DOHH2 (cell line): ENCODE data around the gene SKAP1.

Experiments
- H3F3A ChIP-seq: fragments of 200-600 bp; sonication (generic), shearing (Covaris generic); 2 replicates; pipeline ENCODE4 v1.6.0; 2016; ENCODE audit warnings: antibody characterized with exemption, mild to moderate bottlenecking; ENCODE audit not compliant: control insufficient read depth, insufficient read depth
- H3K27ac ChIP-seq: fragments of 200-600 bp; sonication (generic); 2 replicates; pipeline ENCODE4 v1.5.1; 2014; ENCODE audit warnings: low read depth, mild to moderate bottlenecking, low read length, moderate library complexity
- H3K27me3 ChIP-seq: fragments of 200-600 bp; sonication (generic); 2 replicates; pipeline ENCODE4 v1.6.1; 2014; ENCODE audit warnings: mild to moderate bottlenecking, low read length, mixed read lengths; ENCODE audit not compliant: control insufficient read depth
- H3K36me3 ChIP-seq: fragments of 200-600 bp; sonication (generic); 2 replicates; pipeline ENCODE4 v1.6.1; 2014; ENCODE audit warnings: mild to moderate bottlenecking, low read length, moderate library complexity, mixed read lengths; ENCODE audit not compliant: control insufficient read depth
- H3K4me1 ChIP-seq: fragments of 200-600 bp; sonication (generic); 2 replicates; pipeline ENCODE4 v1.6.1; 2014; ENCODE audit warnings: mild to moderate bottlenecking, low read length, mixed read lengths; ENCODE audit not compliant: control insufficient read depth
- H3K4me2 ChIP-seq: fragments of 200-600 bp; sonication (generic); 2 replicates; pipeline ENCODE4 v1.6.0; 2014; ENCODE audit warnings: mild to moderate bottlenecking, low read length, moderate library complexity
- H3K4me3 ChIP-seq: fragments of 200-600 bp; sonication (generic); 2 replicates; pipeline ENCODE4 v1.5.1; 2014; ENCODE audit warnings: mild to moderate bottlenecking, low read length, mixed read lengths
- H3K79me2 ChIP-seq: fragments of 200-600 bp; sonication (generic); 2 replicates; pipeline ENCODE4 v1.6.1; 2014; ENCODE audit warnings: mild to moderate bottlenecking, low read length, mixed read lengths; ENCODE audit not compliant: control insufficient read depth
- H3K9me2 ChIP-seq: fragments of 200-600 bp; sonication (generic); replicated peaks from 2 replicates; pipeline ENCODE4 v1.6.1; 2014; ENCODE audit warnings: mild to moderate bottlenecking, low read length, mixed read lengths; ENCODE audit not compliant: control insufficient read depth
- H3K9me3 ChIP-seq: fragments of 200-600 bp; sonication (generic); 2 replicates; pipeline ENCODE4 v1.6.1; 2014; ENCODE audit warnings: antibody characterized with exemption, low read length, mixed read lengths; ENCODE audit not compliant: control insufficient read depth, insufficient read depth
- H4K20me1 ChIP-seq: fragments of 200-600 bp; sonication (generic); 2 replicates; pipeline ENCODE4 v1.6.0; 2014; ENCODE audit warnings: low read depth, mild to moderate bottlenecking, antibody characterized with exemption, low read length, moderate library complexity; ENCODE audit not compliant: control insufficient read depth, insufficient read depth
- CTCF ChIP-seq: fragments of 200-600 bp; sonication (generic); IDR thresholded peaks from one replicate; pipeline ENCODE4 v1.5.1; 2014; ENCODE audit warnings: antibody characterized with exemption, mild to moderate bottlenecking, low read depth, low read length; ENCODE audit not compliant: poor library complexity, severe bottlenecking
- EZH2phosphoT487 ChIP-seq: fragments of 200-600 bp; sonication (generic); IDR thresholded peaks from 2 replicates; pipeline ENCODE4 v1.6.1; 2017; ENCODE audit warnings: borderline replicate concordance, mild to moderate bottlenecking, antibody characterized with exemption, low read length, moderate library complexity, mixed read lengths

The SKAP1 gene

GRCh38 chr17:48314716-48315115, 115.3 kb downstream of the SKAP1 start:
- Histone ChIP-seq H3K36me3 (no peaks in the 10 kb centered on the region), H3K79me2 (no peaks in the 10 kb centered on the region), H3K4me1 (no peaks in the 10 kb centered on the region), H3K9me3 (no peaks in the 10 kb centered on the region), H3K4me3 (no peak overlapping the region), H3K27ac (no peak overlapping the region), H3K4me2 (no peak overlapping the region), H4K20me1 (no peaks in the 10 kb centered on the region), H3F3A (no peaks in the 10 kb centered on the region), H3K9me2 (no peaks in the 10 kb centered on the region), H3K27me3 (peaks cover 50% of the 10 kb centered on the region)
- TF ChIP-seq CTCF = no peak
- no peak for TF ChIP-seq EZH2phosphoT487

GRCh38 chr17:48313096-48313755, 116.8 kb downstream of the SKAP1 start:
- H3K27ac ChIP-seq = no peak overlapping the region
- H3K9me2 ChIP-seq = no peaks in the 10 kb centered on the region
- H3F3A ChIP-seq = no peaks in the 10 kb centered on the region
- no peaks in the 10 kb centered on the region for H3K36me3 ChIP-seq
- H3K4me3 ChIP-seq = no peak overlapping the region
- peaks cover 53% of the 10 kb centered on the region for H3K27me3 ChIP-seq
- no peaks in the 10 kb centered on the region for H3K79me2 ChIP-seq
- H4K20me1 ChIP-seq = no peaks in the 10 kb centered on the region
- no peak for TF ChIP-seq EZH2phosphoT487
- TF ChIP-seq CTCF = no peak
- H3K9me3 ChIP-seq = no peaks in the 10 kb centered on the region
- H3K4me1 ChIP-seq = no peaks in the 10 kb centered on the region
- no peak overlapping the region for H3K4me2 ChIP-seq

GRCh38 chr17:48311324-48311723, 118.7 kb downstream of the SKAP1 start:
- H3K27ac ChIP-seq = no peak overlapping the region
- H3K27me3 ChIP-seq = peaks cover 50% of the 10 kb centered on the region
- TF ChIP-seq CTCF (no peak), EZH2phosphoT487 (no peak)
- no peaks in the 10 kb centered on the region for H3K36me3 ChIP-seq
- H3K4me2 ChIP-seq = no peak overlapping the region
- no peaks in the 10 kb centered on the region for H3K4me1 ChIP-seq
- H4K20me1 ChIP-seq = no peaks in the 10 kb centered on the region
- no peaks in the 10 kb centered on the region for H3F3A ChIP-seq
- H3K9me3 ChIP-seq = no peaks in the 10 kb centered on the region
- no peaks in the 10 kb centered on the region for H3K9me2 ChIP-seq
- H3K4me3 ChIP-seq = no peak overlapping the region
- no peaks in the 10 kb centered on the region for H3K79me2 ChIP-seq
